SK-N-SH treated with all-trans-retinoic acid at 6 μM for 48 hours (cell line): ENCODE data around the gene ACTN3.

Source experiments
- ATAC-seq: fragments of 200-7000 bp; cut with Tn5 transposase; 3 replicates; pipeline ENCODE4 v1.9.1; 2020; ENCODE audit warnings: mild to moderate bottlenecking, moderate library complexity
- ARNTL ChIP-seq: fragments of 450-650 bp; formaldehyde crosslinking; IDR thresholded peaks from 2 replicates; pipeline ENCODE4 v1.5.0; 2020; ENCODE audit warnings: low read depth, mild to moderate bottlenecking, moderate library complexity, borderline replicate concordance
- BACH2 ChIP-seq: fragments of 250-450 bp; sonication (Bioruptor Pico); IDR thresholded peaks from 2 replicates; pipeline ENCODE4 v1.9.0; 2021; ENCODE audit warnings: mild to moderate bottlenecking, borderline replicate concordance
- CREB5 ChIP-seq: fragments of 250-450 bp; sonication (Bioruptor Pico); IDR thresholded peaks from 2 replicates; pipeline ENCODE4 v1.5.1; 2020; ENCODE audit warnings: low read depth, mild to moderate bottlenecking, moderate library complexity
- ESRRG ChIP-seq: fragments of 250-450 bp; sonication (Bioruptor Pico); IDR thresholded peaks from 2 replicates; pipeline ENCODE4 v1.6.1; 2021; ENCODE audit warnings: mild to moderate bottlenecking
- GLIS3 ChIP-seq: fragments of 250-450 bp; sonication (Bioruptor Pico); IDR thresholded peaks from 2 replicates; pipeline ENCODE4 v1.5.0; 2020; ENCODE audit warnings: mild to moderate bottlenecking, moderate library complexity
- ISL1 ChIP-seq: fragments of 250-450 bp; sonication (Bioruptor Pico); IDR thresholded peaks from 2 replicates; pipeline ENCODE4 v2.1.2; 2022; ENCODE audit warnings: mild to moderate bottlenecking, moderate library complexity
- OSR1 ChIP-seq: fragments of 250-450 bp; sonication (Bioruptor Pico); IDR thresholded peaks from 2 replicates; pipeline ENCODE4 v1.8.0; 2022; ENCODE audit warnings: moderate library complexity, mild to moderate bottlenecking, inconsistent platforms
- PATZ1 ChIP-seq: fragments of 250-450 bp; sonication (Bioruptor Pico); IDR thresholded peaks from 2 replicates; pipeline ENCODE4 v1.8.0; 2020; ENCODE audit warnings: mild to moderate bottlenecking, moderate library complexity, borderline replicate concordance
- PPARA ChIP-seq: fragments of 250-450 bp; sonication (Bioruptor Pico); IDR thresholded peaks from 2 replicates; pipeline ENCODE4 v1.5.0; 2020; ENCODE audit warnings: mild to moderate bottlenecking, borderline replicate concordance
- SNAI2 ChIP-seq: fragments of 250-450 bp; sonication (Bioruptor Pico); IDR thresholded peaks from 2 replicates; pipeline ENCODE4 v1.5.0; 2020; ENCODE audit warnings: mild to moderate bottlenecking, moderate library complexity
- TCF4 ChIP-seq: fragments of 250-450 bp; sonication (Bioruptor Pico); IDR thresholded peaks from 2 replicates; pipeline ENCODE4 v1.8.0; 2021; ENCODE audit warnings: mild to moderate bottlenecking, moderate library complexity, borderline replicate concordance
- TOX ChIP-seq: fragments of 250-450 bp; sonication (Bioruptor Pico); IDR thresholded peaks from 2 replicates; pipeline ENCODE4 v1.8.0; 2021; ENCODE audit warnings: mild to moderate bottlenecking, moderate library complexity, borderline replicate concordance
- TSHZ2 ChIP-seq: fragments of 250-450 bp; sonication (Bioruptor Pico); IDR thresholded peaks from 2 replicates; pipeline ENCODE4 v1.5.0; 2020; ENCODE audit warnings: mild to moderate bottlenecking, moderate library complexity
- ZC3H10 ChIP-seq: fragments of 250-450 bp; sonication (Bioruptor Pico); IDR thresholded peaks from 2 replicates; pipeline ENCODE4 v1.5.1; 2021; ENCODE audit warnings: mild to moderate bottlenecking, moderate library complexity
- ZFP3 ChIP-seq: fragments of 250-450 bp; sonication (Bioruptor Pico); IDR thresholded peaks from 2 replicates; pipeline ENCODE4 v1.5.0; 2020; ENCODE audit warnings: mild to moderate bottlenecking, moderate library complexity
- ZFP30 ChIP-seq: fragments of 450-650 bp; formaldehyde crosslinking; IDR thresholded peaks from 2 replicates; pipeline ENCODE4 v1.5.0; 2022; ENCODE audit warnings: mild to moderate bottlenecking, moderate library complexity
- ZNF70 ChIP-seq: fragments of 450-650 bp; formaldehyde crosslinking; IDR thresholded peaks from 2 replicates; pipeline ENCODE4 v1.5.0; 2020; ENCODE audit warnings: mild to moderate bottlenecking, moderate library complexity
- ZNF8 ChIP-seq: fragments of 450-650 bp; formaldehyde crosslinking; IDR thresholded peaks from 2 replicates; pipeline ENCODE4 v1.5.0; 2020; ENCODE audit warnings: mild to moderate bottlenecking, moderate library complexity
- TF ChIP-seq, protein P1 (sequence below): fragments of 250-450 bp; sonication (Bioruptor Pico); IDR thresholded peaks from 2 replicates; pipeline ENCODE4 v1.8.0; 2021; ENCODE audit warnings: low read depth, mild to moderate bottlenecking, moderate library complexity, borderline replicate concordance
- TF ChIP-seq, protein P2 (sequence below): fragments of 250-450 bp; sonication (Bioruptor Pico); IDR thresholded peaks from 2 replicates; pipeline ENCODE4 v1.5.1; 2021; ENCODE audit warnings: mild to moderate bottlenecking, moderate library complexity

ACTN3 gene

DNA sequence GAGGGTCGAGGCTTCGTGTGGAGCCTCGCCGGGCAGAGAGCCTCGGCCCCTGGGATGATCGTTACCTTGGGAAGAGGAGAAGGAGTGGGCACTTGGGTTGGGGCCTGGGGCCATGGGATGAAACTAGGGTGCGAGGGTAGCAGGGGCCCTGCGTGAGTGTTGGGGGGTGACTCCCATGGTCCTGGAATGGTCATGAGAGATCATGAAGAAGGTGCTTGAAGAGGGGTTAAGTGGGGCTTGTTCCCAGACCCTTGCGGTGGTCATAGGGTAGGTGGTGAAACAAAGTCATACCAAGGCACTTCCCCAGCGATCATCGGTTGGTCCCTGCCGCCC lies 46.6 kb downstream of the ACTN3 start (continued):
- TF ChIP-seq, protein P1, sequence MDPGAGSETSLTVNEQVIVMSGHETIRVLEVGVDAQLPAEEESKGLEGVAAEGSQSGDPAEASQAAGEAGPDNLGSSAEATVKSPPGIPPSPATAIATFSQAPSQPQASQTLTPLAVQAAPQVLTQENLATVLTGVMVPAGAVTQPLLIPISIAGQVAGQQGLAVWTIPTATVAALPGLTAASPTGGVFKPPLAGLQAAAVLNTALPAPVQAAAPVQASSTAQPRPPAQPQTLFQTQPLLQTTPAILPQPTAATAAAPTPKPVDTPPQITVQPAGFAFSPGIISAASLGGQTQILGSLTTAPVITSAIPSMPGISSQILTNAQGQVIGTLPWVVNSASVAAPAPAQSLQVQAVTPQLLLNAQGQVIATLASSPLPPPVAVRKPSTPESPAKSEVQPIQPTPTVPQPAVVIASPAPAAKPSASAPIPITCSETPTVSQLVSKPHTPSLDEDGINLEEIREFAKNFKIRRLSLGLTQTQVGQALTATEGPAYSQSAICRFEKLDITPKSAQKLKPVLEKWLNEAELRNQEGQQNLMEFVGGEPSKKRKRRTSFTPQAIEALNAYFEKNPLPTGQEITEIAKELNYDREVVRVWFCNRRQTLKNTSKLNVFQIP (CRISPR knock-in tag) = no peak
- no peak for TF ChIP-seq TSHZ2

- ATAC-seq = no peak
- TF ChIP-seq ARNTL (CRISPR knock-in tag) (no peak), BACH2 (no peak), PATZ1 (CRISPR knock-in tag) (no peak), PPARA (CRISPR knock-in tag) (no peak), SNAI2 (no peak), ISL1 (CRISPR knock-in tag) (no peak), ZNF70 (CRISPR knock-in tag) (no peak), TSHZ2 (no peak), ZFP30 (CRISPR knock-in tag) (no peak), TCF4 (CRISPR knock-in tag) (no peak)
Observed at GRCh38 chr11:66593650-66594049, 46.9 kb downstream of the ACTN3 start.

- no peak for ATAC-seq
- TF ChIP-seq ZNF8 (CRISPR knock-in tag) (no peak), GLIS3 (CRISPR knock-in tag) (no peak), SNAI2 (no peak), CREB5 (CRISPR knock-in tag) (no peak), ESRRG (CRISPR knock-in tag) (no peak), ZNF70 (CRISPR knock-in tag) (no peak), PPARA (CRISPR knock-in tag) (no peak), OSR1 (no peak), ARNTL (CRISPR knock-in tag) (no peak), TOX (CRISPR knock-in tag) (no peak), ZFP3 (no peak), TSHZ2 (no peak), BACH2 (no peak), ZC3H10 (CRISPR knock-in tag) (no peak)
- TF ChIP-seq, protein P2, sequence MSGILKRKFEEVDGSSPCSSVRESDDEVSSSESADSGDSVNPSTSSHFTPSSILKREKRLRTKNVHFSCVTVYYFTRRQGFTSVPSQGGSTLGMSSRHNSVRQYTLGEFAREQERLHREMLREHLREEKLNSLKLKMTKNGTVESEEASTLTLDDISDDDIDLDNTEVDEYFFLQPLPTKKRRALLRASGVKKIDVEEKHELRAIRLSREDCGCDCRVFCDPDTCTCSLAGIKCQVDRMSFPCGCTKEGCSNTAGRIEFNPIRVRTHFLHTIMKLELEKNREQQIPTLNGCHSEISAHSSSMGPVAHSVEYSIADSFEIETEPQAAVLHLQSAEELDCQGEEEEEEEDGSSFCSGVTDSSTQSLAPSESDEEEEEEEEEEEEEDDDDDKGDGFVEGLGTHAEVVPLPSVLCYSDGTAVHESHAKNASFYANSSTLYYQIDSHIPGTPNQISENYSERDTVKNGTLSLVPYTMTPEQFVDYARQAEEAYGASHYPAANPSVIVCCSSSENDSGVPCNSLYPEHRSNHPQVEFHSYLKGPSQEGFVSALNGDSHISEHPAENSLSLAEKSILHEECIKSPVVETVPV (CRISPR knock-in tag) = no peak
- TF ChIP-seq, protein P1 (CRISPR knock-in tag) = no peak
Observed at GRCh38 chr11:66595245-66595904, 48.7 kb downstream of the ACTN3 start.
